Duodenal mucosa (tissue), 2 donors: ENCODE results near the gene PALLD.

Experiments used
- H3K27ac ChIP-seq: one replicate; pipeline ENCODE4 v1.7.0; 2013; ENCODE audit warnings: low read depth, low read length
- H3K27me3 ChIP-seq, 2 donors: one replicate each; pipeline ENCODE4 v1.7.0; 2013; ENCODE audit warnings: low read length in 2 of 2, control low read depth in 1 of 2; ENCODE audit not compliant: insufficient read depth in 2 of 2, control insufficient read depth in 1 of 2
- H3K36me3 ChIP-seq, 2 donors: one replicate each; pipeline ENCODE4 v1.7.0; 2013; ENCODE audit warnings: low read length in 2 of 2, control low read depth in 1 of 2; ENCODE audit not compliant: insufficient read depth in 2 of 2, control insufficient read depth in 1 of 2
- H3K4me1 ChIP-seq, 2 donors: one replicate each; pipeline ENCODE4 v1.7.0; 2013; ENCODE audit warnings: low read length in 2 of 2, control low read depth in 1 of 2; ENCODE audit not compliant: insufficient read depth in 2 of 2, control insufficient read depth in 1 of 2
- H3K4me3 ChIP-seq, 2 donors: one replicate each; pipeline ENCODE4 v1.7.0; 2013; ENCODE audit warnings: low read length in 2 of 2, low read depth in 1 of 2
- H3K9ac ChIP-seq, 2 donors: one replicate each; pipeline ENCODE4 v1.7.0; 2013; ENCODE audit warnings: low read length in 2 of 2, low read depth in 1 of 2
- H3K9me3 ChIP-seq, 2 donors: one replicate each; pipeline ENCODE4 v1.7.0; 2013; ENCODE audit warnings: low read length in 2 of 2, control low read depth in 1 of 2; ENCODE audit not compliant: control insufficient read depth in 1 of 2

PALLD gene

GRCh38 chr4:168677063-168677462 lies 180.2 kb downstream of the PALLD start:
- H3K9ac ChIP-seq = no peak overlapping the region

GRCh38 chr4:168677879-168678278 lies 181.0 kb downstream of the PALLD start:
- Histone ChIP-seq H3K9me3 (no peaks in the 10 kb centered on the region), H3K27me3 (no peaks in the 10 kb centered on the region), H3K4me3 (no peak overlapping the region), H3K4me1 (no peaks in the 10 kb centered on the region), H3K27ac (no peak overlapping the region), H3K9ac (no peak overlapping the region), H3K36me3 (peaks cover 0 to 7% of the 10 kb centered on the region in 2 donors)

More at GRCh38 chr4:168677063-168677462, 180.2 kb downstream of the PALLD start:
- Histone ChIP-seq H3K27me3 (no peaks in the 10 kb centered on the region), H3K4me3 (no peak overlapping the region), H3K36me3 (peaks cover 0 to 8% of the 10 kb centered on the region in 2 donors), H3K9me3 (no peaks in the 10 kb centered on the region), H3K27ac (no peak overlapping the region), H3K4me1 (no peaks in the 10 kb centered on the region)

DNA sequence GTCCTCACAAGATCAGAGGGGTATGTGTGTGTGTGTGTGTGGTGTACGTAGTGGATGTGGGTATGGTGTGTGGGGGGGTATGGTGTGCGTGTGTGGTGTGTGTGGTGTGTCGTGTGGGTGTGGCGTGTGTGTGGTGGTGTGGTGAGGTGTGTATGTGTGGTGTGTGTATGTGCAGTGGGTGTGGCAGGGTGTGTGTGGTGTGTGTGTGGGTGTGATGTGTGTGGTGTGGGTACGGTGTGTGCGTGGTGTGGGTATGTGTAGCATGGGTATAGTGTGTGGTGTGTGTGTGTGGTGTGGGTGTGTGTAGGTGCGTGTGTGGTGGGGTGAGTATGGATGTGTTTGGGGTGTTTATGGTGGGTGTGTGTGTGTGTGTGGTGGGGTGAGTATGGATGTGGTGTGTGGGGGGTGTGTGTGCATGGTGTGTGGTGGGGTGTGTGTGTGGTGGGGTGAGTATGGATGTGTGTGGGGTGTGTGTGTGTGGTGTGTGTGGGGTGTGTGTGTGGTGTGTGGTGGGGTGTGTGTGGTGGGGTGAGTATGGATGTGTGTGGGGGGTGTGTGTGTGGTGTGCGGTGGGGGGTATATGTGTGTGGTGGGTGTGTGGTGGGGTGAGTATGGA lies 182.0 kb downstream of the PALLD start:
- Histone ChIP-seq H3K4me1 (no peaks in the 10 kb centered on the region), H3K4me3 (no peak overlapping the region), H3K27ac (no peak overlapping the region), H3K27me3 (no peaks in the 10 kb centered on the region), H3K9ac (no peak overlapping the region), H3K36me3 (peaks cover 4 to 7% of the 10 kb centered on the region in 2 donors), H3K9me3 (no peaks in the 10 kb centered on the region)

GRCh38 chr4:168679397-168679796 lies 182.5 kb downstream of the PALLD start:
- H3K27me3 ChIP-seq = no peaks in the 10 kb centered on the region
- no peak overlapping the region for H3K9ac ChIP-seq
- H3K4me3 ChIP-seq = no peak overlapping the region
- H3K27ac ChIP-seq = no peak overlapping the region
- H3K4me1 ChIP-seq = no peaks in the 10 kb centered on the region
- no peaks in the 10 kb centered on the region for H3K9me3 ChIP-seq
- H3K36me3 ChIP-seq = peaks cover 4 to 7% of the 10 kb centered on the region in 2 donors

DNA sequence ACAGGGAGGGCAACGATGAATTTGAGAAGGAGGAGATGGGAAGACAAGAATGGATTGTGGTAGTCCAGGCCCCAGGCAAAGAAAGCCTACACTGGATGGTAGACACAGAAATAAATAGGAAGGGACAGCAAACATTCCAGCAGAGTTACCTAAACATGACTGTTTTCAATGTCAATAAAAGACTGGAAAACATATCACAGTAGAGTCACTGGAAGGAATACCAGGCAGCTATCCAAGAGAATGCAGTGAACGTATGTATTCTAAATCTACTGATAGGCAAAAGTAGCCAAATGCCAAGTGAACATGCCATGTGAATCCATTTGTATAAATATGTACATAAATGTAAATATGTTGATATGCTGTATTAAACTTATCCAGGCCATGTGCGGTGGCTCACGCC lies 183.0 kb downstream of the PALLD start:
- no peaks in the 10 kb centered on the region for H3K9me3 ChIP-seq
- peaks cover 4 to 7% of the 10 kb centered on the region in 2 donors for H3K36me3 ChIP-seq
- no peak overlapping the region for H3K9ac ChIP-seq
- no peaks in the 10 kb centered on the region for H3K4me1 ChIP-seq
- no peak overlapping the region for H3K27ac ChIP-seq
- H3K27me3 ChIP-seq = no peaks in the 10 kb centered on the region
- no peak overlapping the region for H3K4me3 ChIP-seq

DNA sequence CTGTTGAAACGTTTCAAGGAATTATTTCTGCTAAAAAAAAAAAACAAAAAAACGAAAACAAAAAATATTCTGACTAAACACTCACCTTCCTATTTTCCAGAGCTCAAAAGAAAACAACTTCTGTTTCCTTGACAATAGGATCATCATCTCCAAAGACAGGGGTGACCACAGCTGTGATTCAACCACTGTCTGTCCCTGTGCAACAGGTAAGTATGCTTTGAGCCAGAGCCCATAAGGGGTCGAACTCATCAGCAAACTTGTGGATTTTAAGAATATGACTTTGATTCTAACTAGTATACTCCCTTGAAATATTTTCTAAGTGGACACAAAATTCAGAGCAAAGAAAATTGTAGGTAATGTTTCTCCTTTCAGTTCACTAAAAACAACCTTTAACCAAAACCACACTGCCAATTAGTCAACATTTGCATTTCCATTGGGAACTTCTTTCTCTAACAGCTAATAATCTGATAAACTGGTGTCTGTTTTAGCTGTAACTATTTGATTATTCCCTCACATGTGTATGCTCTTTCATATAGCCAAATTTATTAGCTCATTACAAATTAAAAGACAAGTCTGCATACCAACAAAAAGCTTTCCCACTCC lies 186.1 kb downstream of the PALLD start:
- Histone ChIP-seq H3K9me3 (no peaks in the 10 kb centered on the region), H3K9ac (no peak overlapping the region), H3K36me3 (peaks cover 4 to 7% of the 10 kb centered on the region in 2 donors), H3K27me3 (no peaks in the 10 kb centered on the region), H3K4me3 (no peak overlapping the region), H3K4me1 (no peaks in the 10 kb centered on the region), H3K27ac (no peak overlapping the region)

- Histone ChIP-seq H3K27me3 (no peaks in the 10 kb centered on the region), H3K9me3 (no peaks in the 10 kb centered on the region), H3K4me3 (no peak overlapping the region), H3K4me1 (no peaks in the 10 kb centered on the region), H3K9ac (no peak overlapping the region), H3K27ac (no peak overlapping the region), H3K36me3 (peaks cover 4 to 7% of the 10 kb centered on the region in 2 donors)
Measured at GRCh38 chr4:168683595-168683994, 186.7 kb downstream of the PALLD start.

GRCh38 chr4:168685136-168685809 lies 188.4 kb downstream of the PALLD start:
- peaks cover 0 to 6% of the 10 kb centered on the region in 2 donors for H3K4me1 ChIP-seq
- H3K36me3 ChIP-seq = peaks cover 4 to 7% of the 10 kb centered on the region in 2 donors
- H3K9me3 ChIP-seq = no peaks in the 10 kb centered on the region
- H3K9ac ChIP-seq = no peak overlapping the region
- no peaks in the 10 kb centered on the region for H3K27me3 ChIP-seq
- H3K4me3 ChIP-seq = no peak overlapping the region
- no peak overlapping the region for H3K27ac ChIP-seq

GRCh38 chr4:168688584-168688983 lies 191.7 kb downstream of the PALLD start:
- Histone ChIP-seq H3K36me3 (no peaks in the 10 kb centered on the region), H3K27me3 (no peaks in the 10 kb centered on the region), H3K4me1 (peaks cover 0 to 7% of the 10 kb centered on the region in 2 donors), H3K9ac (no peak overlapping the region), H3K9me3 (no peaks in the 10 kb centered on the region), H3K4me3 (no peak overlapping the region), H3K27ac (no peak overlapping the region)

- Histone ChIP-seq H3K9me3 (no peaks in the 10 kb centered on the region), H3K27me3 (no peaks in the 10 kb centered on the region), H3K4me1 (peaks cover 0 to 7% of the 10 kb centered on the region in 2 donors), H3K9ac (no peak overlapping the region), H3K27ac (no peak overlapping the region), H3K36me3 (no peaks in the 10 kb centered on the region), H3K4me3 (no peak overlapping the region)
Measured at GRCh38 chr4:168689791-168690190, 192.9 kb downstream of the PALLD start.
